PC-3 (cell line): ENCODE measurements around the gene UQCRH.
"Not testable (repeated sequence)": the region's sequence is repeated elsewhere in the genome, so short reads cannot be mapped to it uniquely, and the experiment has no call there.

Experiments used
- EZH2 ChIP-seq: fragments of 300-600 bp; sonication (generic); IDR thresholded peaks from one replicate; pipeline ENCODE4 v1.6.1; 2017; ENCODE audit warnings: antibody characterized with exemption, mild to moderate bottlenecking, low read length; ENCODE audit not compliant: unreplicated experiment
- TF ChIP-seq, protein P1 (sequence below): fragments of 300-600 bp; sonication (generic); conservative IDR thresholded peaks from 2 replicates; pipeline ENCODE4 v1.5.1; 2017; ENCODE audit warnings: antibody characterized with exemption, low read depth, mild to moderate bottlenecking, low read length

DNA sequence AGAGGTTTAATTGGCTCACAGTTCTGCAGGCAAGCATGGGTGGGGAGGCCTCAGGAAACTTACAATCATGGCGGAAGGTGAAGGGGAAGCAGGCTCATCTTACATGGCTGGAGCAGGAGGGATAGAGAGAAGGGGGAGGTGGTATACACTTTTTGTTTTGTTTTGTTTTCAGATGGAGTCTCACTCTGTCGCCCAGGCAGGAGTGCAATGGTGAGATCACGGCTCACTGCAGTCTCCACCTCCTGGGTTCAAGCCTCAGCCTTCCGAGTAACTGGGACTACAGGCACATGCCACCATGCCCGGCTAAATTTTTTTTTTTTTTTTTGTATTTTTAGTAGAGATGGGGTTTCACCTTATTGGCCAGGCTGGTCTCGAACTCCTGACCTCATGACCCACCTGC is 18.7 kb downstream of the UQCRH start:
- not testable (repeated sequence) for TF ChIP-seq EZH2
- TF ChIP-seq, protein P1, sequence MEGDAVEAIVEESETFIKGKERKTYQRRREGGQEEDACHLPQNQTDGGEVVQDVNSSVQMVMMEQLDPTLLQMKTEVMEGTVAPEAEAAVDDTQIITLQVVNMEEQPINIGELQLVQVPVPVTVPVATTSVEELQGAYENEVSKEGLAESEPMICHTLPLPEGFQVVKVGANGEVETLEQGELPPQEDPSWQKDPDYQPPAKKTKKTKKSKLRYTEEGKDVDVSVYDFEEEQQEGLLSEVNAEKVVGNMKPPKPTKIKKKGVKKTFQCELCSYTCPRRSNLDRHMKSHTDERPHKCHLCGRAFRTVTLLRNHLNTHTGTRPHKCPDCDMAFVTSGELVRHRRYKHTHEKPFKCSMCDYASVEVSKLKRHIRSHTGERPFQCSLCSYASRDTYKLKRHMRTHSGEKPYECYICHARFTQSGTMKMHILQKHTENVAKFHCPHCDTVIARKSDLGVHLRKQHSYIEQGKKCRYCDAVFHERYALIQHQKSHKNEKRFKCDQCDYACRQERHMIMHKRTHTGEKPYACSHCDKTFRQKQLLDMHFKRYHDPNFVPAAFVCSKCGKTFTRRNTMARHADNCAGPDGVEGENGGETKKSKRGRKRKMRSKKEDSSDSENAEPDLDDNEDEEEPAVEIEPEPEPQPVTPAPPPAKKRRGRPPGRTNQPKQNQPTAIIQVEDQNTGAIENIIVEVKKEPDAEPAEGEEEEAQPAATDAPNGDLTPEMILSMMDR = not testable (repeated sequence)
